ENCODE data around the gene SCN3A.

Gene SCN3A

GRCh38 chr2:165191096-165191728 lies 12.6 kb downstream of the SCN3A start:
- DNase-seq (ENCODE audit: low read depth, low spot score) = no peak

- no peak for DNase-seq (ENCODE audit: low read depth, low spot score)
These were observed 18.2 kb downstream of the SCN3A start for GRCh38 chr2:165185633-165186032.

- DNase-seq (ENCODE audit: low read depth, low spot score) = no peak
These were observed 21.8 kb downstream of the SCN3A start for GRCh38 chr2:165182029-165182428.

- no peak for DNase-seq (ENCODE audit: low read depth, low spot score)
These were observed 27.1 kb downstream of the SCN3A start for GRCh38 chr2:165176780-165177179.

GRCh38 chr2:165173215-165173614 lies 30.6 kb downstream of the SCN3A start:
- no peak for DNase-seq (ENCODE audit: low read depth, low spot score)

- DNase-seq (ENCODE audit: low read depth, low spot score) = no peak
These were observed 39.6 kb downstream of the SCN3A start for GRCh38 chr2:165164201-165164600.

- no peak for DNase-seq (ENCODE audit: low read depth, low spot score)
These were observed 40.1 kb downstream of the SCN3A start for GRCh38 chr2:165163761-165164160.

- no peak for DNase-seq (ENCODE audit: low read depth, low spot score)
These were observed 41.4 kb downstream of the SCN3A start for GRCh38 chr2:165162466-165162865.

- no peak for DNase-seq (ENCODE audit: low read depth, low spot score)
These were observed 42.3 kb downstream of the SCN3A start for GRCh38 chr2:165161510-165161909.

- no peak for DNase-seq (ENCODE audit: low read depth, low spot score)
These were observed 46.7 kb downstream of the SCN3A start for GRCh38 chr2:165157160-165157559.

GRCh38 chr2:165155152-165155551 lies 48.7 kb downstream of the SCN3A start:
- DNase-seq (ENCODE audit: low read depth, low spot score) = no peak

- DNase-seq (ENCODE audit: low read depth, low spot score) = no peak
These were observed 54.4 kb downstream of the SCN3A start for GRCh38 chr2:165149439-165149838.

GRCh38 chr2:165147186-165148045 lies 56.4 kb downstream of the SCN3A start:
- no peak for DNase-seq (ENCODE audit: low read depth, low spot score)

GRCh38 chr2:165144315-165144714 lies 59.5 kb downstream of the SCN3A start:
- DNase-seq (ENCODE audit: low read depth, low spot score) = no peak

- no peak for DNase-seq (ENCODE audit: low read depth, low spot score)
These were observed 62.1 kb downstream of the SCN3A start for GRCh38 chr2:165141601-165142354.

GRCh38 chr2:165126244-165126643 lies 77.6 kb downstream of the SCN3A start:
- DNase-seq (ENCODE audit: low read depth, low spot score) = no peak

GRCh38 chr2:165122521-165122920 lies 81.3 kb downstream of the SCN3A start:
- DNase-seq (ENCODE audit: low read depth, low spot score) = no peak

- DNase-seq (ENCODE audit: low read depth, low spot score) = no peak
These were observed 82.9 kb downstream of the SCN3A start for GRCh38 chr2:165120740-165121467.

GRCh38 chr2:165115258-165115657 lies 88.6 kb downstream of the SCN3A start:
- no peak for DNase-seq (ENCODE audit: low read depth, low spot score)

GRCh38 chr2:165114346-165114939 lies 89.4 kb downstream of the SCN3A start:
- no peak for DNase-seq (ENCODE audit: low read depth, low spot score)

- no peak for DNase-seq (ENCODE audit: low read depth, low spot score)
These were observed 90.4 kb downstream of the SCN3A start for GRCh38 chr2:165113414-165113813.

Data from iPS DF 19.7 (cell line).